Liver (tissue), 9 donors: Measurements from ENCODE around the gene SGK2. TPM values are rescaled to one million over a fixed set of nuclear protein-coding genes. Genes with fewer than 3 reads are reported as not detected.

Source experiments
- DNase-seq: peaks from one replicate; pipeline ENCODE4 v3.0.0-alpha.2; 2017; ENCODE audit warnings: low spot score
- H3K27ac ChIP-seq, 2 donors: one replicate each; pipeline ENCODE4 v1.7.0; 2013; ENCODE audit warnings: inconsistent platforms in 2 of 2, low read length in 2 of 2, control low read depth in 1 of 2, low read depth in 1 of 2, mild to moderate bottlenecking in 1 of 2
- H3K27me3 ChIP-seq, 4 donors: one replicate each; pipeline versions ENCODE4 v1.6.1 to v1.7.0; 2013; ENCODE audit warnings: low read length in 3 of 4, inconsistent platforms in 1 of 4, mild to moderate bottlenecking in 1 of 4, moderate library complexity in 1 of 4; ENCODE audit not compliant: control insufficient read depth in 4 of 4, insufficient read depth in 4 of 4
- H3K36me3 ChIP-seq, 4 donors: one replicate each; pipeline versions ENCODE4 v1.6.1 to v1.7.0; 2013; ENCODE audit warnings: low read length in 3 of 4, mild to moderate bottlenecking in 3 of 4, low read depth in 1 of 4, moderate library complexity in 1 of 4; ENCODE audit not compliant: control insufficient read depth in 4 of 4, insufficient read depth in 3 of 4
- H3K4me1 ChIP-seq, 4 donors: one replicate each; pipeline versions ENCODE4 v1.6.1 to v1.7.0; 2013; ENCODE audit warnings: low read length in 3 of 4, mild to moderate bottlenecking in 3 of 4, moderate library complexity in 1 of 4; ENCODE audit not compliant: control insufficient read depth in 4 of 4, insufficient read depth in 4 of 4
- H3K4me3 ChIP-seq, 3 donors: one replicate each; pipeline versions ENCODE4 v1.6.1 to v1.7.0; 2013; ENCODE audit warnings: low read length in 3 of 3, control low read depth in 1 of 3, low read depth in 1 of 3, mild to moderate bottlenecking in 1 of 3
- H3K9ac ChIP-seq, 2 donors: one replicate each; pipeline ENCODE4 v1.7.0; 2013; ENCODE audit warnings: low read length in 2 of 2, mild to moderate bottlenecking in 2 of 2, moderate library complexity in 2 of 2, control low read depth in 1 of 2, low read depth in 1 of 2
- H3K9me3 ChIP-seq, 4 donors: one replicate each; pipeline versions ENCODE4 v1.6.1 to v1.7.0; 2013; ENCODE audit warnings: low read length in 3 of 4; ENCODE audit not compliant: control insufficient read depth in 4 of 4
- EGR1 ChIP-seq, 2 donors: IDR thresholded peaks; 2 replicates each; pipeline ENCODE4 v1.6.1; 2016 to 2018; ENCODE audit warnings: antibody characterized with exemption in 2 of 2, low read depth in 2 of 2
- FOXA1 ChIP-seq: IDR thresholded peaks from 2 replicates; pipeline ENCODE4 v1.6.1; 2016; ENCODE audit warnings: antibody characterized with exemption
- FOXA2 ChIP-seq: IDR thresholded peaks from 2 replicates; pipeline ENCODE4 v1.6.1; 2016; ENCODE audit warnings: antibody characterized with exemption
- GABPA ChIP-seq, 2 donors: IDR thresholded peaks in 1 of 2; conservative IDR thresholded peaks in 1 of 2; 2 replicates each; pipeline ENCODE4 v1.6.1; 2016; ENCODE audit warnings: antibody characterized with exemption in 2 of 2, mild to moderate bottlenecking in 1 of 2, moderate library complexity in 1 of 2
- HNF4A ChIP-seq, 2 donors: conservative IDR thresholded peaks; 2 replicates each; pipeline ENCODE4 v1.6.1; 2016; ENCODE audit warnings: antibody characterized with exemption in 2 of 2, mild to moderate bottlenecking in 2 of 2
- HNF4G ChIP-seq: IDR thresholded peaks from 2 replicates; pipeline ENCODE4 v1.6.1; 2016; ENCODE audit warnings: antibody characterized with exemption
- JUND ChIP-seq, 2 donors: IDR thresholded peaks; 2 replicates each; pipeline ENCODE4 v1.6.1; 2016; ENCODE audit warnings: antibody characterized with exemption in 2 of 2
- NR2F2 ChIP-seq: IDR thresholded peaks from 2 replicates; pipeline ENCODE4 v1.6.1; 2016; ENCODE audit warnings: antibody characterized with exemption
- RAD21 ChIP-seq, 2 donors: IDR thresholded peaks; 2 replicates each; pipeline ENCODE4 v1.6.1; 2016; ENCODE audit warnings: antibody characterized with exemption in 2 of 2, mild to moderate bottlenecking in 2 of 2
- RXRA ChIP-seq, 2 donors: IDR thresholded peaks; 2 replicates each; pipeline ENCODE4 v1.6.1; 2017 to 2018; ENCODE audit warnings: antibody characterized with exemption in 2 of 2, mild to moderate bottlenecking in 1 of 2
- SP1 ChIP-seq: IDR thresholded peaks from 2 replicates; pipeline ENCODE4 v1.6.1; 2018; ENCODE audit warnings: antibody characterized with exemption, mild to moderate bottlenecking
- TAF1 ChIP-seq: conservative IDR thresholded peaks from 2 replicates; pipeline ENCODE4 v1.6.1; 2016; ENCODE audit warnings: antibody characterized with exemption, mild to moderate bottlenecking
- YY1 ChIP-seq: IDR thresholded peaks from 2 replicates; pipeline ENCODE4 v1.6.1; 2016; ENCODE audit warnings: antibody characterized with exemption, mild to moderate bottlenecking
- WGBS: extraction: QIAGEN DNeasy Blood & Tissue Kit; methylation state at CpG from one replicate; pipeline ENCODE4 v1.1.7; 2013; 5-methylcytosine and 5-hydroxymethylcytosine counted together
- polyA plus RNA-seq, 2 donors: library from polyadenylated mRNA; stranded (reverse) in 1 of 2; unstranded in 1 of 2; fragments of 200-250 nt in 1 of 2; fragments of >200 nt in 1 of 2; fragmentation: Nextera tagmentation in 1 of 2; extraction: Ambion mirVana in 1 of 2; gene quantifications; one replicate each; pipeline versions ENCODE4 v1.2.1 to v1.2.3, GENCODE V29; 2013 to 2015
- total RNA-seq, 2 donors: library from RNA; depleted of rRNA; stranded (reverse); fragments of >200 nt; gene quantifications; one replicate each; pipeline ENCODE4 v1.2.3, GENCODE V29; 2014
- TF ChIP-seq, protein P1 (sequence below): IDR thresholded peaks from 2 replicates; pipeline ENCODE4 v1.6.1; 2016; ENCODE audit warnings: antibody characterized with exemption
- TF ChIP-seq, protein P2 (sequence below): IDR thresholded peaks from 2 replicates; pipeline ENCODE4 v1.6.1; 2016; ENCODE audit warnings: antibody characterized with exemption
- TF ChIP-seq, protein P3 (sequence below): IDR thresholded peaks from 2 replicates; pipeline ENCODE4 v1.6.1; 2016; ENCODE audit warnings: antibody characterized with exemption, mild to moderate bottlenecking
- donor health status: healthy.
- donor health status: healthy.
- donor health status: healthy.
- donor health status: healthy.
- donor health status: healthy.

SGK2 gene
- total and polyA plus RNA-seq, 4 donors, result 22.9 to 253 (median 60.3) TPM

DNA sequence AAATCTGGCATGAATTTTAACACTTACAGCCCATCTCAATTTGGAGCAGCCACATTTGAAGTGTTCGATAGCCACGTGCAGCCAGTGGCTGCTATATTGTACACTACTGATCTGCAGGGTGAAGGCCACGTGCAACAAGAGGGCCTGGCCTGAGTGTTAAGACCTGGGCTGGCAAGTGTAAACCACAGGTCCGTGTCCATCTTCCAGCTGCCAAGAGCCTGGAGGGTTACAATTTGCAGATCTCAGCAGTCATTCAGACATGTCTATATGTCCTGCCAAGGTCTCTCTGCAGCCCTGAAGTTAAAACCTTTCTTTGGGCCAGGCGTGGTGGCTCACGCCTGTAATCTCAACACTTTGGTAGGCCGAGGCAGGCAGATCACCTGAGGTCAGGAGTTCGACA is 14.1 kb downstream of the SGK2 start:
- Histone ChIP-seq H3K9ac (no peak overlapping the region), H3K27me3 (no peaks in the 10 kb centered on the region), H3K4me1 (no peaks in the 10 kb centered on the region), H3K36me3 (peaks cover 13 to 73% (median 52%) of the 10 kb centered on the region in 4 donors), H3K9me3 (no peaks in the 10 kb centered on the region), H3K27ac (no peak overlapping the region), H3K4me3 (no peak overlapping the region)
- no peak for DNase-seq
- TF ChIP-seq RXRA (IDR thresholded peaks at IDR 0.05) (no peak), RAD21 (IDR thresholded peaks at IDR 0.05) (no peak), EGR1 (IDR thresholded peaks at IDR 0.05; ENCODE audit: low read depth in 2 of 2) (no peak), JUND (IDR thresholded peaks at IDR 0.05) (no peak), HNF4A (conservative IDR thresholded peaks at IDR 0.05) (no peak), FOXA1 (no peak), HNF4G (no peak), FOXA2 (no peak), YY1 (no peak), GABPA (IDR thresholded peaks at IDR 0.05 in 1 of 2, conservative IDR thresholded peaks at IDR 0.05 in 1 of 2) (no peak), NR2F2 (no peak), TAF1 (no peak), SP1 (no peak)
- TF ChIP-seq, protein P1, sequence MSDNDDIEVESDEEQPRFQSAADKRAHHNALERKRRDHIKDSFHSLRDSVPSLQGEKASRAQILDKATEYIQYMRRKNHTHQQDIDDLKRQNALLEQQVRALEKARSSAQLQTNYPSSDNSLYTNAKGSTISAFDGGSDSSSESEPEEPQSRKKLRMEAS, result no peak
- TF ChIP-seq, protein P2, sequence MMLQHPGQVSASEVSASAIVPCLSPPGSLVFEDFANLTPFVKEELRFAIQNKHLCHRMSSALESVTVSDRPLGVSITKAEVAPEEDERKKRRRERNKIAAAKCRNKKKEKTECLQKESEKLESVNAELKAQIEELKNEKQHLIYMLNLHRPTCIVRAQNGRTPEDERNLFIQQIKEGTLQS, result no peak
- TF ChIP-seq, protein P3, sequence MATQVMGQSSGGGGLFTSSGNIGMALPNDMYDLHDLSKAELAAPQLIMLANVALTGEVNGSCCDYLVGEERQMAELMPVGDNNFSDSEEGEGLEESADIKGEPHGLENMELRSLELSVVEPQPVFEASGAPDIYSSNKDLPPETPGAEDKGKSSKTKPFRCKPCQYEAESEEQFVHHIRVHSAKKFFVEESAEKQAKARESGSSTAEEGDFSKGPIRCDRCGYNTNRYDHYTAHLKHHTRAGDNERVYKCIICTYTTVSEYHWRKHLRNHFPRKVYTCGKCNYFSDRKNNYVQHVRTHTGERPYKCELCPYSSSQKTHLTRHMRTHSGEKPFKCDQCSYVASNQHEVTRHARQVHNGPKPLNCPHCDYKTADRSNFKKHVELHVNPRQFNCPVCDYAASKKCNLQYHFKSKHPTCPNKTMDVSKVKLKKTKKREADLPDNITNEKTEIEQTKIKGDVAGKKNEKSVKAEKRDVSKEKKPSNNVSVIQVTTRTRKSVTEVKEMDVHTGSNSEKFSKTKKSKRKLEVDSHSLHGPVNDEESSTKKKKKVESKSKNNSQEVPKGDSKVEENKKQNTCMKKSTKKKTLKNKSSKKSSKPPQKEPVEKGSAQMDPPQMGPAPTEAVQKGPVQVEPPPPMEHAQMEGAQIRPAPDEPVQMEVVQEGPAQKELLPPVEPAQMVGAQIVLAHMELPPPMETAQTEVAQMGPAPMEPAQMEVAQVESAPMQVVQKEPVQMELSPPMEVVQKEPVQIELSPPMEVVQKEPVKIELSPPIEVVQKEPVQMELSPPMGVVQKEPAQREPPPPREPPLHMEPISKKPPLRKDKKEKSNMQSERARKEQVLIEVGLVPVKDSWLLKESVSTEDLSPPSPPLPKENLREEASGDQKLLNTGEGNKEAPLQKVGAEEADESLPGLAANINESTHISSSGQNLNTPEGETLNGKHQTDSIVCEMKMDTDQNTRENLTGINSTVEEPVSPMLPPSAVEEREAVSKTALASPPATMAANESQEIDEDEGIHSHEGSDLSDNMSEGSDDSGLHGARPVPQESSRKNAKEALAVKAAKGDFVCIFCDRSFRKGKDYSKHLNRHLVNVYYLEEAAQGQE, result no peak
- 93% methylated on average over 8 of the region's 8 CpGs for WGBS

DNA sequence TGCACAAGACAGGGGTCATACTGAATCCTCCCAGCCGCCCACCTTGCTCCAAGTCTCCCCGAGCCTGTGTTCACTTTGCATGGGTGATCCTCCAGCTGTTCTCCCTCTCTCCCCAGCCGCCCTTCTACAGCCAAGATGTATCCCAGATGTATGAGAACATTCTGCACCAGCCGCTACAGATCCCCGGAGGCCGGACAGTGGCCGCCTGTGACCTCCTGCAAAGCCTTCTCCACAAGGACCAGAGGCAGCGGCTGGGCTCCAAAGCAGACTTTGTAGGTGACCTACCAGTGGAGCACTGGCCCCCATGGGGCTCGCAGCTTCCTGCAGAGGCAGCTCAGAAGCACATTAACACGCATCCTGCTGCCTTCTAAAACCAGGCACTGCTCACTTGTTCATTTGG is 17.3 kb downstream of the SGK2 start:
- Histone ChIP-seq H3K9ac (no peak overlapping the region), H3K36me3 (peaks cover 9 to 55% (median 40%) of the 10 kb centered on the region in 4 donors), H3K27ac (no peak overlapping the region), H3K9me3 (no peaks in the 10 kb centered on the region), H3K4me3 (no peak overlapping the region), H3K4me1 (peaks cover 0 to 6% (median 2%) of the 10 kb centered on the region in 4 donors), H3K27me3 (no peaks in the 10 kb centered on the region)
- DNase-seq, result no peak
- WGBS, result 84% methylated on average over 10 of the region's 10 CpGs
- TF ChIP-seq JUND (IDR thresholded peaks at IDR 0.05), result no peak
